Activated T-helper 9 cell treated with anti-CD3 and anti-CD28 coated beads, Interleukin-2, amount 50 U/mL, for 16 hours (primary cell): ENCODE data around the gene NCK2.
"Not testable (repeated sequence)": the region's sequence is repeated elsewhere in the genome, so short reads cannot be mapped to it uniquely, and the experiment has no call there.

Experiments used
- DNase-seq: peaks from one replicate; pipeline ENCODE4 v3.0.0-alpha.2; 2020; ENCODE audit warnings: low read depth

The NCK2 gene

DNA sequence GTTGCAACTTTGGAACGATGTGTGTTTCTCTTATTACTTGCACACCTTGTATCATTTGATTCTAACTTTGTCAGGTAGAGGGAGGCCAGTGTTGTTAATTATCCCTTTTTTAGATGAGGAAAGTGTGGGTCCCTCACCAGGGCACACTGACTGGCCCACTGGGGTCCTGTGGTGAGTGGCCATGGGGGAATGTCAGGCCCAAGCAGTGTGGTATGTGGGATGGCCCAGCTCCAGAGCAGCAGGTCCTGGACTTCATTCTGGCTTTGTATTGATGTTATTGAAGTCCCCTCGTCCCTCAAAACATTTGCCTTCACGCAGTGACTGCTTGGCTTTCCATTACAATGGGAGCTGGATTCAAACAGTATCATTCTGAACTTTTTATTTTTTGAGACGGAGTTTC is 11.7 kb downstream of the NCK2 start:
- no peak for DNase-seq

DNA sequence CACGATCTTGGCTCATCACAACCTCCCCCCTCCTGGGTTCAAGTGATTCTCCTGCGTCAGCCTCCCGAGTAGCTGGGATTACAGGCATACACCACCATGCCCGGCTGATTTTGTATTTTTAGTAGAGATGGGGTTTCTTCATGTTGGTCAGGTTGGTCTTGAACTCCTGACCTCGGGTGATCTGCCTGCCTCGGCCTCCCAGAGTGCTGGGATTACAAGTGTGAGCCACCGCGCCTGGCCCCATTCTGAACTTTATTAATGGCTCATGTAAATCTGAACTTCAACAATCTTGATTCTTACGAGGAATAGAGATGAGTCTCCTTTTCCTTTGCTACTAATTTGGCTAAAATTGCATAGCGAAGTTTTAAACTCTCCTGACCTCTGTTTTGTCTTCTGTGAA is 12.2 kb downstream of the NCK2 start:
- not testable (repeated sequence) for DNase-seq

DNA sequence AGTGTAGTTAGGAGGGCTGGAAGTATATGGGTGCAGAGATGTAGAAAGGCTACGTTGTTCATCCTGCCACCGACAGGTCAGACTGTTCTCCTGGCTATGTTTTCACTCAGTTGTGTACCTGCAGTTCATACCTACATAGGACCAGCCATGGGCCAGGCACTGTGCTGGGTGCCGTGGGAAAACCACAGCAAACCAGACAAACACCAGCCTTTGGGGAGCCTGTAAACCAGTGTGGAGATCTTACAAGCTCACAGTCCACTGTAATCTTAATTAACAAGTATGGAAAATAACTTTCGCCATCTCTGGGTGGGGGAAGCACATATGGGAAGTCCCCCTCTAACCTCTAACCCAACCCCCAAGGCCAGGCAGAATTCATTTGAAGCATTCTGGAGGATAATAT is 12.7 kb downstream of the NCK2 start:
- no peak for DNase-seq

DNA sequence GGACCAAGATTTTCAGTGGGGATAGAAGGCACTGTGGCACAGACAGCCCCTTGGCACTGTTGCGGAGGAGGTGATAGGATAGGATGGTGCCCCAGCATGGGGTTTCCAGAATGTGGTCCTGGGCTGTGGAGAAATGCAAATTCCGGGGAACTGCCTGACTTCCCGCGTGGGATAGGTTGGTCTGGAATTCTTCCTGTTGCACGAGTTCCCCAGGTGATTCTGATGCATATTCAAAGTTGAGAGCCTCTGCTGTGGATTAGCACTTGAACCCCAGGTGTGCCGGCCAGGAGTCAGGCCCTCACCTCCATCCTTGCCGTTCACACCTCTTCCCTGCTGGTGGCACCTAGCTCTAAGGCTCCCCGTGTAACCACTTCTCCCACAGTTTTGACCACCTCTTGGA is 15.5 kb downstream of the NCK2 start:
- no peak for DNase-seq

DNA sequence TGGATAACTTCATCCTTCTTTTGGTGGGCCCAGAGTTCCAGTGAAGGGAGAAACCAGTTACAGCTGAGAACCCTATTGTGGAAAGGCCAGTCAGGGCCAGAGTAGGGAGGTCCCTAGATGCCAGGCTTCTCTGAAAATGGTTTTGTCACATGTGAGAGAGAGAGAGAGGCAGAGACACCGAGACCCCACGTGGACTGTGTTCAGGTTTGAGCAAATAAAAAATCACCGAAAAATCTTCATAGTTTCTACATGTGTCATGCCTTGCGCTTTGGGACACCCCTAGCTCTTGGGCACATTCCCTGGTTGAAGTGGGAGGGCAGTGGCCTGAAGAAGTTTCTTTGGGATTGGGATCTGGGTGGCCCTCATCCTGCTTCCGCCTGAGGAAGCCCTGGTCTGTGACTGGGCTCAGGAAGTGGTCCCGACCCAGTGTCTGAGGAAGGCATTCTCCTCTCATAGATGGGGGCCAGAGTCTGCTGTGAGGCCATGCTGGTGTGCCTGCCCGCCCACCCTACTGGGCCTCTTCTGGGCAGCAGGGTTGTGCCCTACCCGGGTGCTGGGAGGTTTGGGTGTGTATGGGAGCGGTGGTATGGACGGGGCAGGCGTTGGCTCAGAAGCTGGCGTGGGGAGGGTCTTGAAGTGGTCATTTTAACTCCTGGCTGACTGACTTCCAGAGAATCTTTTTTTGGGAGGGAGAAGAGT is 16.1 kb downstream of the NCK2 start:
- no peak for DNase-seq

DNA sequence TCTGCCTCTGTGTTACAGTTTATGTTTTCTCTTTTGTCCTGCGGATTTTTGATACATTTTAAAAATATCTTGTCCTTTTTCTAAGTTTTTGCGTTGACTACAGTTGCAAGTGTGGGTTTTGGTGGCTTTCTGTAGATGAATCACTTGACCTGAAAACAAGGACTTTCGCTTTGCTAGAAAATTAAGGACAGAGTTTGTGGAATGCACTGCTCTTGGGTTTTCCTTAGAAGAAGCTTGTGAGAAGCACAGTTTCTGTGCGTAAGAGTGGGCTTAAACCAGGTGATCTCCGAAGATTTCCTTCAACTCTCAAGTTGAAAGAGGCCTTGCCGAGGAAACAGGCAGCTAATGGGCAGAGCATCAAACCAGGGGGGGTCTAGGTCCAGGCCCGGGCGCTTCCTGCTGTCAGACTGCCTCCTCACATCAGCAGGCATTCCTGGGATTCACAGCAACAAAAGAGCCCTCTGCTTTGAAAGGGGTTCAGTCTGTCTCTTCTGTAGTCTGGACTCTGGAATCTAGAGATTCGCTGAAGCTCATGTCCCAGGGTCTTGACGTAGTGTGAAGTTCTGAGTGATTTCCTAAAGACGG is 17.3 kb downstream of the NCK2 start:
- DNase-seq = no peak

DNA sequence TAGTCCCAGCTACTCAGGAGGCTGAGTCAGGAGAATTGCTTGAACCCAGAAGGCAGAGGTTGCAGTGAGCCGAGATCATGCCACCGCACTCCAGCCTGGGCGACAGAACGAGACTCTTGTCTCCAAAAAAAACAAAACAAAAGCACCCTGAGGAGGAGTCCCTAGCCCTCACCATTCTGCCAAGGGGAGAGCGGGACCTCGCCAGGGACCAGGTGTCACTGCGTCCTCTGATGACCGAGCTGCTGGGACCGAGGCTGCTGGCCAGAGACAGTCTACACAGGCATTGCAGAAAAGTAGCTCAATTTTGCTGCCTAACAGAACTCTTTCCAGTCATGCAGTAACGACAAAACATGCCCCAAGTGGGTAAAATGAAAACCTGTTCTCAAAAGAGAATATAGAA is 18.4 kb downstream of the NCK2 start:
- no peak for DNase-seq

DNA sequence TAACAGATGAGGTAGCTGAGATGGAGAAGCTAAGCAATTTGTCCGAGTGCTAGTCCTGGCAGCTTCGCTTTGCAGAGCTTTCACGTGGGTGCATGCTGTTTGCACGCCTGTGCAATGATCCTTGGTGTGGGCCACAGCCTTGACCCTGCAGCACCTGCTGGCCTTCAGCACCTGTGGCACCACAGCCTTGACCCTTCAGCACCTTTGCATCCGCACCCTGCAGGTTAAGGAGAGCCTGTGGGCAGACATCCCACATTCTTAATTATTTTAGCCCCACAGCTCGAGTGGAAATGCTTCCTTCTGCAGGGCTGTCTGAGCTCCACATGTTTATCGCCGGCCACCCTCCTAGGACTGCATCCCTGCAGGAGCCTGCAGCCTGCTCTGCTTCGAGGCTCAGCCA is 19.3 kb downstream of the NCK2 start:
- no peak for DNase-seq

DNA sequence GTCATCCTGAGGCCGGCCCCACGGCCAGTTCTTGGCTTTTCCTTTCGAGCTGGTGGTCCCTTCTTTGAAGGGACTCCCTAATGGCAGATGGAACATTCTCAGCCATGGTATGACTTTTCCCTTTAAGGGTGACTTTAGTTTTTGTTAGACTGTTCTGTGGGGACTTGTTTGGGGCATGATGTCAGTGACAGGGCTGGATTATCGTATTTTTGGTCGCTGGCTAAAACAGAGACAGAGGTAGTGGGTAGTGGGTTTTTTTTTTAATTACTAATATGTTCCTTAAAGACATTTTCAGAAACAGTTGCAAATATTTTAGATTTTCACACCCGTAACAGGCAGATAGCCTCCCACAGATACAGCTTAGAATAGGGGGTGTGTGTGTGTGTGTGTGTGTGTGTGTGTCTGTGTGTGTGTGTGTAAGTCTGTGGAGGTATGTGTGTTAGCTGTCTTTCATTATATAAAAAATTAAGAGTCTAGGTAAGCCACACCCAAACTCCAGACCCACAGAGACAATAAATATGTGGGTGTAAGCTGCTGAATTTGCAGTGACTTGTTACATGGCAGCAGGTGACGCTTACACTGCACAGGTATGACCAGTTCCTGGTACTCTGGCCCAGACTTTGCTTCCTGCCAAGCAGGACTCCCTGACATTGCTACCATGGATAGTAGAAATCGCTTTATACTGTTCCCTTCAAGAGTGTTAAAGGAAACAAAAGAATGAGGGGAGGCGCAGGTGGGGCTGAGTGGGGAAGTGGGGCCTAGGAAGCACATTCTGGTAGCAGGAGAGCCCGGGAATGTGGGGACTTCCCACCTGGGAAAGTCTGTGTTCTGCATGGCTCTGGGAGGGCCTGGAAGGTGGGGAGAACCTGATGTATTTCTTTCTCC is 20.9 kb downstream of the NCK2 start:
- no peak for DNase-seq

DNA sequence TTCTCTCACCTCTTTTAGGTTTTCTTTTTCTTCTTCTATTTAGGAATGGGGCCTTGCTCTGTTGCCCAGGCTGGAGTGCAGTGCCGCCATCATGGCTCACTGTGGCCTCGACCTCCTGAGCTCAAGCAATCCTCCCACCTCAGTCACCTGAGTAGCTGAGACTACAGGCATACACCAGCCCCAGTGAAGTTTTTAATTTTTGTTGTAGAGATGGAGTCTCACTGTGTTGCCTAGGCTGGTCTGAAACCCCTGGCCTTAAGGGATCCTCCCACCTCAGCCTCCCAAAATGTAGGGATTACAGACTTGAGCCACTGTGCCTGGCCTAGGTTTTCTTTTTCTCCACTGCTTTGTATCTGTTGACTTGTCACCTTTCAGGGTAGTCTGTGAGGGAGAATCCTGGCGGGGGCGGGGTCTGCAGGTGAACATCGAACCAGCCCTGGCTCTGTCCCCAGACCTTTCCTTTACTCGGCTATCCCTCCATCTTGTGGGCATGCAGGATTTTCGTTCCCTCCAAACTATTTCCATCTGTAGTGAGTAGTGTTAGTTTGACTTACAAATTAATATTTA is 21.7 kb downstream of the NCK2 start:
- no peak for DNase-seq

DNA sequence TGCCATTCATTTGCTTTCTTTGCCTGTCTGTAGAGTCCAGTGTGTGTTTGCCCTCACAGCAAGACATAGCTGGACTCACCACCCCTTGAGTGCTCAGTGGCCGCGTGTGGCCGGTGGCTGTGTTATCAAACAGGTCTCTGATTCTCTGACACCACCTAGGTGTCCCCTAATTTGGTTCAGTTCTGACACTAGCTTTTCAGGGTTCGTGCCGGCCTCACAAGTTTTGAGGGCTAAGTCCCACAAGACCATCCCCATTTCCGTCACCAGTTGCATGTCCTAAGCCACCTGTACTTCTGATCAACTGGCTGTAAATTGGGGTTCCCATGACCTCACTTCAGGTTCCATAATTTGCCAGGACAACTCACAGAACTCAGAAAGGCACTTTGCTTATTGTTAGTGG is 23.5 kb downstream of the NCK2 start:
- DNase-seq = no peak

DNA sequence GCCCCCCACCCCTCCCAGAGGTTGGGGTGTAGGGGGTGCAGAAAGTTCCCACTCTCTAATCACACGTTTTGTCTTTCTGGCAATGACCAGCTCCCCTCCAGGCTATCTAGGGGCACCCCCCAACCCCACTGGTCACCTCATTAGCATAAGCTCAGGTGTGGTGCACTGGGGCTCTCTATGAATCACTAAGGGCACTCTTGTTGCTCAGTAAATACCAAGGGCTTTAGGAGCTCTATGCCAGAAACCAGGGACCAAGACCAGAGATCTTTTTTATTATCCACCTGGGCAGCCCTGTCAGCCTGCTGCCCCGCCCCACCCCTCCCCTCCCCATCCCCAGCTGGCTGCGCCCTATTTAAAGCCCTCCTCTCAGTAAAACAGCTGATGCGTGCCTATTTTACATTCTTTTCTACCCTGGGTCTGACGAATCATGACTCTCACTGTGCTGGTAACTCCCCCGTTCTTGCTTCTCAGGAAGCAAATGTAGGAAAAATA is 24.3 kb downstream of the NCK2 start:
- DNase-seq = no peak

DNA sequence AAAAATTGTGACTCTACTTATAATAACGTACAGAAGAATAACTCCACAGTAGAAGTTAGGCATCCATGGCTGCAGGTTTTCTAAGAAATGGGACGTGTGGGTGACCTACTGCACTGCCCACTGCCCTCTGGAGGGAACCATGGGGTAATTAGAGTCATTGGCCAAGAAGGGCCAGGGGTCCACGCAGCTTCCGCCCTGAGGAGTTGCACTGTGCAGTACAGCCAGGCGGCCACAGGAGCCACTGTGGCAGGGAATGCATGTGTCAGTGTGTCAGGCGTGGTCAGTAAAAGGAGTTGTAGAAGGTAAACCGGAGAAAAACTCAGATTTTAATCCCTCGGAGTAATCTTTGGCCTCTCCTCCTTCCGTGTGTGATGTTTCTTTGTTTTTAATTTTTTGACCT is 24.8 kb downstream of the NCK2 start:
- no peak for DNase-seq

DNA sequence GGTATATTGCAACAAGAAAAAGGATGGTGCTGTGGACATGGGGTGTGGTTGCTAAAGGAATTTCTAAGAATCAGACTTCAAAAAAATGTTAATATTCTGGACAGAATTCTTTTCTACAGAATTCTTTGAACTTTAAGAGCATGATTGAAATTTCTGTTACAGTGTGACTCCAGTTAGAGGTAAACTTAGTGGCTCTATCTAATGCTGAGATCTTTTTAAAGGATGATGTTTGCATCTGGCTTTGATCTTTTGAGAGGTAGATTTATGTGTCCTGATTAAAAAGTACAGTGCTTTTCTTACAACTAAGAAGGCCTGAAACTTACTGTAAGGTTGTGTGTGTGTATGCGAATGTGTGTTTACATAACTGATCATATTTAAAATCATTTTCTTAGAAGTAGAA is 25.4 kb downstream of the NCK2 start:
- DNase-seq = no peak

DNA sequence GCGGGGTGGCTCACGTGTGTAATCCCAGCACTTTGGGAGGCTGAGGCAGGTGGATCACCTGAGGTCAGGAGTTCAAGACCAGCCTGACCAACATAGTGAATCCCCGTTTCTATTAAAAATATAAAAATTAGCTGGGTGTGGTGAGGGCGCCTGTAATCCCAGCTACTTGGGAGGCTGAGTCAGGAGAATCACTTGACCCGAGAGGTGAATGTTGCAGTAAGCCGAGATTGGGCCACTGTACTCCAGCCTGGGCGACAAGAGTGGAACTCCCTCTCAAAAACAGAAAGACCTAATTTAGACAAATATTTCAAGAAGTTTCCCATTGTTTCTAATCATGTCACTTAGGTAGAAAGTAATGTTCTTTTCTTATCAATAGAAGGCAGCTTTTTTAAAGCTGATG is 26.6 kb downstream of the NCK2 start:
- not testable (repeated sequence) for DNase-seq

DNA sequence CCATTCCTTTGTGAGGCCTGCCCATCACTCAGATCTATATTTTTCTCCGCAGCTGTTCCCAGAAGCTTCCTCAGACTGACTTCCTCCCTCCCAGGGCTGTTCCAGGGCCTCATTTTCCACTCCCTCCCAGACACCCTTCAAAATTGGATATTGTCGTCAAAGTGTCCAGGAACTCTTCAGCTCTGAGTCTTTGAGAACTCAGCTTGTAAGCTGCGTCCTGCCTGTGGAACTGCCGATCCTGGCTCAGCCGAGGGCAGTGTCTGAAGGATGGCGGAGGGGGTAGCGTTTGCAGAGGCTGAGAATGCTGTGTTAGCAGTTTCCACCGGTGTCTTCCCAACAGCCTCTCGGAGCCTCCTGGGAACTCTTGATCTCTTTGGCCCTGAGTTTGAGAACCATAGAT is 27.1 kb downstream of the NCK2 start:
- no peak for DNase-seq

DNA sequence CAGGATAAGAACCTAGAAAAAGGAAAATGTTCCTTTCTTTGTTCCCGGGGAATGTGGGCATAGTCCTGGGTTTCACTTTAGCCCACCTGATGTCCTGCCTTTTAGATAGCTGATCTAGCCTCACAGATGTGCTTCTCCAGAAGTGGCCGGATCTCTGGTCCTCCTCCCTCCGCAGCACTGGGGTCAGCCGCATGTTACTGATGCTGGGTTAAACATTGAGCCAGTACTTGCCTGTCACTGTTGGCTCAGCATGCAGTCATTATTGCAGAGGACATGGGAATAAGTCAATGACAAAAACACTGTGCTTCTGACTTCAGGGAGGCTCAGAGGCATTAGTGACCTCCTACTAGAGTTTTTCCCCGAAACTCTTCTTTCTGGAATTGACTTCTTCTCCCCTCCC is 27.6 kb downstream of the NCK2 start:
- DNase-seq = no peak

DNA sequence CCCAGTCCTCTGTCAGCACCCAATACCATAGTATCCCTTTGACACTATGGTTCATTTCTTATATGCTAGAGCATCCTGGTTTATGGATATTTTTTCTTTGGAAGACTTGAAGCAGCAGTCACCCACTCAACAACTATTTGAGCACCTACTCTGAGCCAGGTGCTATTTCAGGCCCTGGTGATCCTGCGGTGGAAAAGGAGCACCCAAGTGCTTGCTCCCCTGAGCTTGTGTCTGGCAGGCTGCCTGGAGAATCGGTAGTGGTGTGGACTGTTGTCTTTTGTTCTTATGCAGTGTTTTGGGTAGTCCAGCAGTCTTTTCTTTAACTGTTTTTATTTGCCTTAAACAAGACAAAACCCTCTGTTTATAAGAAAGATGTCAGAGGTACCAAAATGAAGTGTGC is 28.9 kb downstream of the NCK2 start:
- no peak for DNase-seq

DNA sequence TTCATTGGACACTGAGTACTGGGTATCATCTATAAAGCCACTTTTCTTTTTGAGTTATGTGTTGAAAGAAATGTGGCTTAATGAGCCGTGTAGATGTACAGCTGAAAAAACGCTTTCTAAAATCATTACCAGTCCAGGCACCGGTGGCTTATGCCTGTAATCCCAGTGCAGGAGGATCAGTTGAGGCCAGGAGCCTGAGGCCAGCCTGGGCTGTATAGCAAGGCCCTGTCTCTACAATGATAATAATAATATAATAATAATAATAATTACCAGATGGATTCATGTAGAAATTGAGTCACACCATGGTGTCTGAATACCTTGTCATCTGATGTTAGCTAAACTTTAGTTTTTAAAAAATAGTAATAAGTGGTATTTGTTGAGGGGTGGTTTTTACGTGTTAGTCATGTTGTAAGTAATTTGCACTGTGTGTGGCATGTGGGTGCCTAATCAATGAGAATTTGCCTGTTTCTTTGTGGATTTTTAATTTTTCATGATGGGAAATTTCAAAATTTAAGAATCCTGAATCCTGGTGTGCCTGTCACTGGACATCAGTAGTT is 30.1 kb downstream of the NCK2 start:
- DNase-seq = no peak

DNA sequence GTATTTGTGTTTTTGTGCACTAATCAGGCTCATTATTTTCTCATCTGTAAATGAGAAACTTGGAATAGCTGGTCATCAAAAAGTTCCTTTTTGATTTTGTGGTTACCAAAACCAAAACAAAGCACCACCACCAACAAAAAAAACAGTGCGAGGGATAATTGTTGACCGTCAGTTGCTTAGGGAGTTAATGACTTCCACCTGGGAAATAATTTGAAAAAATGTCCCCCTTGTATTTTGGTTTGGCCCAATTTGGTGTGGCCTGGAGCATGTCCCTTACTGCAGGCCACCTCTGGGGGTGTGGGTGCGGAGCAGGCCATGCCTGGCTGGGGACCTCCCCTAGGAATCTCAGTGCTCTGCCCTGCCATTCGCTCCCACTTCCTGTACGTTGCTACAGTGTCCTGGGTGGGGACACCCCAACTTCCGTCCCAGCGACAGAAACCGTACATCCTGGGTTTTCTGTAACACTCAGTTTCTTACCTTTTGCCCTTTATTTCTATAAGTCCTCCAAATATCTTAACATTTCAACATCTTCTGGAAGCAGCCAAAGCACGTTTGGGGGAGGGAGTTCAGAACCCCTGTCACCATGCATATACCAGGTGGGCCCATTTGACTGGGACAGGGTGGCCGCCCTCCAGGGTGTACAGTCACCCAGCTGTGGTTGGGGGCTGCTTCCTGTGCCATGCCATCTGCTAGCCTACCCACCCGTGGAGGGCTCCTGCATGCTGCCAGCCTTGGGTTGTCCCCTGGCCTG is 31.3 kb downstream of the NCK2 start:
- no peak for DNase-seq

DNA sequence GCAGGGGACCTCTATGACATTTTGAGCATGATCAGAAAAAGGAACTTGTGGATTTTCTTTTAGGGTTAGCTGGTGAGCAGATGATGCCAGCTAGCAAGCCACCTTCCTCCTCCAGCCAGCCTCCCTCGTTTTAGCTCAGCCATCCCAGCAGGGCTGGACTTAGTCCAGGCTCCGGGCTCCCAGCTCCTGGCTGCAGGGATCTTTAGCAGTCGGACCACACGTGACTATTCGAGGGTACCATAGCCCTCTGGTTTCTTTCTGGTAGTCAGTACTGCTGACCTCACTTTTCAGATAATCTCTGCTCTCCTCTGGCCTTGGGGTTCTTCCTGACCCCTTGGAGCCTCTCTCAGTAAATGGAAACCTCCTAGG is 31.8 kb downstream of the NCK2 start:
- DNase-seq = no peak

DNA sequence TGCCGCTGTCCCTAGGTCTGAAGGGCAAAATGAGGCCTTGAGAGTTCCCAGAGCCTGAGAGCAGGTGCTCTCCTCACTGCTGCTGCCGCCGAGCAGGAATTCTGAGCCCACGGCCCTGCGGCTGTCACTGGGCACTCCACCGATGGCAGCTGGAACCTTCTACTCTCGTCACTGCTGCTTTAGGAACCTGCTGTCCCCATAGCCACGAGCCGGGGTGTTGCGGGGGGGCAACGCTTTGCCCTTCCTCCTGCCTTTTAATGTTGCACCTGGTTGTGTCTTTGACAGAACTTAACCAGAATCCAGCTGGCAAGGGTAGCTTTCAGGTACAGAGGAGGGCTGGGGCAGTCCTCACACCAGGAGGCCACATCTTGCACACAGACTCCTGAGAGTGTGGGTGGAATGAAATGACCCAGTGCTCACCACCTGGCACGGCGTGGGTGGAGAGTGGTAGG is 32.3 kb downstream of the NCK2 start:
- DNase-seq = no peak
